Ectodermal cell (in vitro differentiated cells): Measurements from ENCODE around the gene RAP1GAP.
"Not testable (repeated sequence)": the region's sequence is repeated elsewhere in the genome, so short reads cannot be mapped to it uniquely, and the experiment has no call there.

Experiments
- H3K27ac ChIP-seq: 2 replicates; pipeline ENCODE4 v1.7.0; 2013; ENCODE audit warnings: mild to moderate bottlenecking, low read depth, low read length; ENCODE audit not compliant: insufficient read depth, poor library complexity, severe bottlenecking
- H3K27me3 ChIP-seq: 2 replicates; pipeline ENCODE4 v1.7.0; 2013; ENCODE audit warnings: mild to moderate bottlenecking, low read length; ENCODE audit not compliant: insufficient read depth, control insufficient read depth, poor library complexity, severe bottlenecking
- H3K36me3 ChIP-seq: one replicate; pipeline ENCODE4 v1.7.0; 2013; ENCODE audit warnings: low read length; ENCODE audit not compliant: control insufficient read depth, insufficient read depth
- H3K4me1 ChIP-seq: one replicate; pipeline ENCODE4 v1.7.0; 2013; ENCODE audit warnings: low read length; ENCODE audit not compliant: control insufficient read depth, insufficient read depth
- H3K4me3 ChIP-seq: 2 replicates; pipeline ENCODE4 v1.7.0; 2013; ENCODE audit warnings: low read depth, low read length, control low read depth; ENCODE audit not compliant: insufficient read depth
- H3K9me3 ChIP-seq: 2 replicates; pipeline ENCODE4 v1.7.0; 2013; ENCODE audit warnings: mild to moderate bottlenecking, low read length, moderate library complexity; ENCODE audit not compliant: control insufficient read depth
- WGBS, 2 experiments: methylation state at CpG; one replicate each; pipeline ENCODE4 v1.1.7; 2013; ENCODE audit warnings: missing lambda C conversion rate in 2 of 2; 5-methylcytosine and 5-hydroxymethylcytosine counted together

The RAP1GAP gene

DNA sequence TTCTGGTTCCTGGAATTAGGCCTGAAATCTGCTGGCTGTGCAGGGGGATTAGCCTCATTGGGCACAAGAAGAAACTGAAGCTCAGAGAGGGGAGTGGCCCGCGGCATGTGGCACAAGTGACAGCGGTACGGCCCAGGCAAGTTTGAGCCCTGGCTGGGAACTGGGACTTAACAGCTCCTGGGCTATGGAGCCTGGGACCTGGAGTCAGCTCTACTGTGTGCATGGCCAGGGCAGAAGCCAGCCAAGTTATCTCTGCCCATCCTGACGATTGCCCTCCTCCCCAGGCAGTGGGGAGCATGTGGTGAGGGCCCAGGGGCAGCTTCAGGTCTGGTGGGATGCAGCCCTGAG is 98.7 kb downstream of the RAP1GAP start:
- WGBS, 2 experiments, result 93 to 97% methylated on average over 5 of the region's 5 CpGs

DNA sequence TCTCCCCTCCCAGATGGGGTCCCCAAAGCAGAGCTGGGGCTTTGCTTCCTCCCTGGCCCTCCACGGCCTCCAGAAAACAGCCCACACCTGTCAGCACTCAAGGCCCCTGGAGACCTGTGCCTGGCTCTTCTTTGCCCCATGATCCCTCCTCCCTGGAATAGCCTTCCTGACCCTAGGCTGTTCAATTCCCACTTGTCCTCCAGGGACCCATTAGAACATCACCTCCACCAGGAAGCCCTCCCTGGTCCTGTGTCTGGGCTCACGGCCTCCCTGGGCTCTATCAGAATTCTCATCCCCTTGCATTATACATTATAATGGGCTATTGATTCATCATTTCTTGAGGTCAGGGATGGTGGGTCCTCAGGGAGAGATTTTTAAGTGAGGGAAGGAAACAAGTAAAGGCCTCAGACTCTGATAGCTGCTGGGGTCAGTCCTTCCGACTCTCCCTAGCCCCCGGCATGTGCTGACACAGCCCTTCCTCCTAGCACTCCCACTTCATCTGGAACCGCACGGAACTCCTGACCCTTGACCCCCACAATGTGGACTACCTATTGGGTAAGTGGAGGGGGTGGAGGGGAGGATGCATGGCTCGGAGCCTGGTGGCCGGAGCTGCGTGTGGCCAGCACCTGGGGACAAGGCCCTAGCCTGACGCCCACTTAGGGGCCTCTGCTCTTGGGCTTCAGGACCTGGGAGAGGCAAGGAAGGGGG is 99.2 kb downstream of the RAP1GAP start:
- Histone ChIP-seq H3K27ac (no peak overlapping the region), H3K36me3 (no peaks in the 10 kb centered on the region), H3K27me3 (no peaks in the 10 kb centered on the region), H3K4me3 (no peak overlapping the region), H3K9me3 (no peaks in the 10 kb centered on the region), H3K4me1 (peaks cover 15% of the 10 kb centered on the region)
- WGBS, 2 experiments, result 90 to 94% methylated on average over 9 to 10 of the region's 10 CpGs

More for the DNA sequence above, 98.7 kb downstream of the RAP1GAP start:
- Histone ChIP-seq H3K9me3 (no peaks in the 10 kb centered on the region), H3K4me1 (peaks cover 20% of the 10 kb centered on the region), H3K4me3 (no peak overlapping the region), H3K36me3 (no peaks in the 10 kb centered on the region), H3K27ac (no peak overlapping the region), H3K27me3 (no peaks in the 10 kb centered on the region)

DNA sequence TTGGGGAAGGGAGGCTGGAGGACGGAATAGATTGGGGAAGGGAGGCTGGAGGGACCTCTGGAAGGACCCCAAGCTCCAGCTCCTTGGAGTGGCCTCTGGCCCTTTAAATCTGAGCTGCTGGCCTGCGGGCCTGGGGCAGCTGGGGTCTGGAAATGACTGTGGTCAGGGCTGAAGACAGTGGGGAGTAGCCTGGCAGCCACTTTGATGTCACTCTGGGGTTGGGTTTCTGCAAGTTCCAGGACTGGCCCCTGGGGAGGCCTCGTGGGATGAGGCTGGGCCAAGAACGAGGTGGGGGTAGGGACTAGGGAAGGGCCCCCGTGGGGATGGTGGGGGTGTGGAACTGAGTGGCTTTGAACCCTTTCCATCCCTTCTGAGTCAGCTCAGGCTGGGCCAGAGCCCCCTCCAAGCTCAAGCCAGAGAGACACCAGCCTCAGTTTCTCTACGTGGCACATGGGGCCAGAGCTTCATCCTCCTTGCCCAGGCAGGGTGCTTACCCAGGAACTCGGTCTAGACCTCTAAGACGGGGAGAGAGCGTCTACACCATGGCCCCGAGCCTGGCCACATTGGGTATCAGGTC is 100.3 kb downstream of the RAP1GAP start:
- WGBS, 2 experiments, result 79 to 82% methylated on average over 10 of the region's 10 CpGs
- Histone ChIP-seq H3K4me1 (peaks cover 5% of the 10 kb centered on the region), H3K9me3 (no peaks in the 10 kb centered on the region), H3K27me3 (no peaks in the 10 kb centered on the region), H3K27ac (no peak overlapping the region), H3K4me3 (no peak overlapping the region), H3K36me3 (no peaks in the 10 kb centered on the region)

DNA sequence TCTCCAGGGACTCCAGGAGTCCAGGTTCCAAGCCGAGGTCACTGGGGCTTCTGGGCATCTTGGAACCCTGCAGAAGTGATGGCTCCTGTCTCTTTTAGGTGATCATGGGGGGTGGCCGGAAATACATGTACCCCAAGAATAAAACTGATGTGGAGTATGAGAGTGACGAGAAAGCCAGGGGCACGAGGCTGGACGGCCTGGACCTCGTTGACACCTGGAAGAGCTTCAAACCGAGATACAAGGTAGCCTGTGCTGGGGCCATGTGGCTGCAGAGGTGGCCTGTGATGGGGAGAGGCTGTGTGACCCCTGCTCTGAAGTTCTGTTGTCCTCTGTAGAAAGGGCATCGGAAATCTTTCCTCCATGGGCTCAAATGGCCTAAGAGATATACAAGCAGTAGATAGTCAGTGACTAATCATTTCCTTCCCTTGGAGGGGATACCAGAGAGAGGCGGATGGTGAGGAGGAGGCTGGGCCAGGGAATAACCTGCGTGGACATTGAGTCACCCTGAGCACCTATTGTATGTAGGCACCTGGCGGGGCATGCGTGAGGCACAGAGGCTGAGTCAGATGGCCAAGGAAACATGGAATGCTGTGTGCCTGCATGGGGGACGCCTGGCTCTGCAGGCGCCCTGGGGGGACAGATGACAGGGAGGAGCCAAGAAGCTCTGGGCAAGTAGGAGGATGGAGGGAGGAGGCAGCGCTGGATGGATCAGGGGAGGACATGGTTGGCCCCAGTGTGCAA is 101.0 kb downstream of the RAP1GAP start:
- no peaks in the 10 kb centered on the region for H3K27me3 ChIP-seq
- no peak overlapping the region for H3K4me3 ChIP-seq
- WGBS, 2 experiments, result 87% methylated on average over 15 of the region's 15 CpGs
- no peaks in the 10 kb centered on the region for H3K9me3 ChIP-seq
- no peak overlapping the region for H3K27ac ChIP-seq
- H3K36me3 ChIP-seq, result no peaks in the 10 kb centered on the region
- H3K4me1 ChIP-seq, result no peaks in the 10 kb centered on the region

DNA sequence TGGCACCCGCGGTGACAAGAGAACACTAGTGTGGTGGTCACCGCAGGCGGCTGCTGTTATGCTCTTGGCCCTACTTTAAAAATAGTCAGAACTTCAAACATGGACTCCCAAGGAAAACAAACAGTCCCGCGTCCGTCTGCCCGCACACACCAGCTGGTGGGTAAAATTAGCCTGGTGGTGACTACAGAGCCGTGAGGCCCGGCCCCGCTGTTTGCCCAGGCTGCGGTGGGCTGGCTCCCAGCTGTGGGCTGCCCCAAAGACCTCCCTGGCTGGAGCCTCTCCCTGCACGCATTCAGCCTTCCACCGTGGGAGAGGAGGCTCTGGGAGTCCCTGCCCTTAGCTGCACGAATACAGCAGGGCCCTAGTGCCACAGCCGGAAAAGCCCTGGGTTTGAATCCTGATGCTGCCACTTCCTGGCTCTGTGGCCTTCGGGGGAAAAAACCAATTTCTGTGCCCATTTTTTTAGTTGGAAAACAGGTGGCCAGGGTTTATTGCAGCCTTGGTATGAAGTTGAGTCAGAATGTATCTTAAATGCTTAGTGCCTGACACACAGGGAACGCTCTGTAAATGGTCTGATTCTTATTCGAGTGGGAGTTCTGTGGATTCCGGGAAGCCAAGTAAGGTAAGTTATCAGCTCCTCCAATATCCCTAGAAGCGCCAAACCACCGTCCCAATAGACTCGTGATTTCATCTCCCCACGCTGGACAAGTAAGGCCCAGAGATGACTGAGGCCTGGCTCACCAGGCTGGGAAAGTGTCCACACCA is 101.7 kb downstream of the RAP1GAP start:
- H3K27ac ChIP-seq, result no peak overlapping the region

DNA sequence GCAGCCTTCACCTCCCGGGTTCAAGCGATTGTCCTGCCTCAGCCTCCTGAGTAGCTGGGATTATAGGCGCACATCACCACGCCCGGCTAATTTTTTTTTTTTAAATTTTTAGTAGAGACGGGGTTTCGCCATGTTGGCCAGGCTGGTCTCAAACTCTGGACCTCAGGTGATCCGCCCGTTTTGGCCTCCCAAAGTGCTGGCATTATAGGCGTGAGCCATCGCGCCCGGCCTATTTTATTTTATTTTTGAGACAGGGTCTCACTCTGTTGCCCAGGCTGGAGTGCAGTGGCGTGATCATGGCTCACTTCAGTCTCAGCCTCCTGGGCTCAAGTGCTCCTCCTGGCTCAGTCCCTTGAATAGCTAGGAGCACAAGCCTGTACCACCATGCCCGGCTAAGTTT is 102.8 kb downstream of the RAP1GAP start:
- WGBS, 2 experiments, result 93 to 95% methylated on average over 15 of the region's 15 CpGs
- H3K9me3 ChIP-seq, H3K27me3 ChIP-seq, H3K4me3 ChIP-seq, H3K4me1 ChIP-seq, H3K36me3 ChIP-seq, H3K27ac ChIP-seq: not testable (repeated sequence)

More for the DNA sequence above, 101.7 kb downstream of the RAP1GAP start:
- Histone ChIP-seq H3K27me3 (no peaks in the 10 kb centered on the region), H3K9me3 (no peaks in the 10 kb centered on the region), H3K36me3 (no peaks in the 10 kb centered on the region), H3K4me1 (no peaks in the 10 kb centered on the region), H3K4me3 (no peak overlapping the region)
- WGBS, 2 experiments, result 93 to 94% methylated on average over 24 of the region's 24 CpGs

DNA sequence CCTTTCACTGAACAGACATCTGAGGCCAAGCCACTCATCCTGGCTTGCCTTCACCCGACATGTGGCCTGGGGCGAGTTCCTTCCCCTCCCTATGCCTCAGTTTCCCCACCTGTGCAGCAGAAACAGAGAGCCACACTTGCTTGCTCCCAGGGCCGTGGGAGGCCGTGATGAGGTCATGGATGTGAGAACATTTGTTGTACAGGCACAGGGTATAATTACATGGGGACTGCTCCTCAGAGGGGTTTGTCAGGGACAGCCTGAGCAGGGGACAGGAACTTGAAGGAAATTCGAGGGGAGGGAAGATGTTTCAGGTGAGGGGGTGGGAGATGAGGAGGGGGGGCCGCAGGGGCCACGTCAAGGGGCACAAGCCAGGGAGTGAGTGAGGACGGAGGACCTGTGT is 103.9 kb downstream of the RAP1GAP start:
- 69 to 84% methylated on average over 8 of the region's 8 CpGs for WGBS, 2 experiments
- H3K4me1 ChIP-seq, result no peaks in the 10 kb centered on the region

DNA sequence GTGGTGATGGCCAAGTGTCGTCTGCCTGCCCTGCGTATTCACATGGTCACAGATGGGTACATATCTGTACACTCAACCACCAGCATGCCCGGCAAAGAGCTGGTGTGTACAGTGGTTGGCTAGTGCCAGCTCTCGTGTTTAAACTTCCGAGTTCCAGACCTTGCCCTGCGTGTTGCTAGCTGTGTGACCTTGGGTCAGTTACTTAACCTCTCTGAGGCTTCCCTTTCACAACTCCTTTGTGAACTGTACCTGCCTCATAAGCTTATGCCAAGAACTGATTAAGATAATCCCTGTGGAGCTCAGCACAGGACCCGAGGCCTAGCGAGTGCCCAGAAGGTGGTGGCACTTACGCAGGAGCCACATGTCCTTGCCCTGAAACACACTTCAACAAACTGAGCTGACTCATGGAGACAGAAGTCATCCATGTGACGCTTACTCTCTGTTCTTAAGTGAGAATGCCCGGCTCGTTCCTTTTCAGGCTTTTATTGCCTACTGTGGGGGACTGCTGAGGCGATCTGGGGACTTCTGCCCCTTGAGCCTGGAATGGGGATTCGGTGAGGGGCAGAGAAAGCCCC is 104.5 kb downstream of the RAP1GAP start:
- no peak overlapping the region for H3K4me3 ChIP-seq
- H3K27ac ChIP-seq, result no peak overlapping the region
- peaks cover 9% of the 10 kb centered on the region for H3K36me3 ChIP-seq
- 93 to 95% methylated on average over 14 of the region's 14 CpGs for WGBS, 2 experiments
- no peaks in the 10 kb centered on the region for H3K9me3 ChIP-seq
- H3K4me1 ChIP-seq, result no peaks in the 10 kb centered on the region
- H3K27me3 ChIP-seq, result no peaks in the 10 kb centered on the region

More for the DNA sequence above, 103.9 kb downstream of the RAP1GAP start:
- no peaks in the 10 kb centered on the region for H3K9me3 ChIP-seq
- H3K27me3 ChIP-seq, result no peaks in the 10 kb centered on the region
- no peak overlapping the region for H3K4me3 ChIP-seq
- peaks cover 9% of the 10 kb centered on the region for H3K36me3 ChIP-seq
- H3K27ac ChIP-seq, result no peak overlapping the region

DNA sequence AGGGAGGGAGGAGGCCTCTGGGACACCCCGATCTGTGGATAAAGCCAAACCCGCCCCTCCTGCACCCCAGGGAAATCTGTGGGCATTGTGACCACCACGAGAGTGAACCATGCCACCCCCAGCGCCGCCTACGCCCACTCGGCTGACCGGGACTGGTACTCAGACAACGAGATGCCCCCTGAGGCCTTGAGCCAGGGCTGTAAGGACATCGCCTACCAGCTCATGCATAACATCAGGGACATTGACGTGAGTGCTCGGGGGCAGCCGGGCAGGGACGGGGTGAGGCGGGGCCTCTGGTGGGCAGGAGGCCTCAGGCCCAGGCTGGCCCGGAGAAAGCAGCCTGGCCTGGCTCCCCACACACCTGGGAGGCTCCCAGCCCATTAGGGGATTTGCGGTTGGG is 105.2 kb downstream of the RAP1GAP start:
- Histone ChIP-seq H3K9me3 (no peaks in the 10 kb centered on the region), H3K36me3 (peaks cover 9% of the 10 kb centered on the region), H3K4me1 (no peaks in the 10 kb centered on the region), H3K4me3 (no peak overlapping the region), H3K27me3 (no peaks in the 10 kb centered on the region), H3K27ac (no peak overlapping the region)
- WGBS, 2 experiments, result 94% methylated on average over 17 of the region's 17 CpGs
